Measurements from ENCODE around the gene SCAF1.
A peak's percentile ranks its signal among the peaks of the same experiment; 100 is the strongest.

GRCh38 chr19:49690656-49691242 is 48.7 kb downstream of the SCAF1 start, which contains the start of gene CPT1C:
- TF ChIP-seq CTCF (IDR thresholded peaks at IDR 0.05), result no peak
- peak in 1 of 2 donors; percentile 64 for TF ChIP-seq POLR2AphosphoS5 (IDR thresholded peaks at IDR 0.05)
- peak in 2 of 4 donors; percentile 34 to 41 for TF ChIP-seq POLR2A (IDR thresholded peaks at IDR 0.05)
- no peak for TF ChIP-seq EP300 (IDR thresholded peaks at IDR 0.05)

Measured in upper lobe of left lung (tissue), 4 donors.